HG02763 (cell line): ENCODE results near the gene NBPF1.
"Not testable (repeated sequence)": the region's sequence is repeated elsewhere in the genome, so short reads cannot be mapped to it uniquely, and the experiment has no call there.

Experiments
- ATAC-seq: cut with Tn5 transposase; IDR thresholded peaks from one replicate; pipeline ENCODE4 v1.9.1; 2021; ENCODE audit warnings: mild to moderate bottlenecking, moderate library complexity; ENCODE audit not compliant: unreplicated experiment

Gene NBPF1

DNA sequence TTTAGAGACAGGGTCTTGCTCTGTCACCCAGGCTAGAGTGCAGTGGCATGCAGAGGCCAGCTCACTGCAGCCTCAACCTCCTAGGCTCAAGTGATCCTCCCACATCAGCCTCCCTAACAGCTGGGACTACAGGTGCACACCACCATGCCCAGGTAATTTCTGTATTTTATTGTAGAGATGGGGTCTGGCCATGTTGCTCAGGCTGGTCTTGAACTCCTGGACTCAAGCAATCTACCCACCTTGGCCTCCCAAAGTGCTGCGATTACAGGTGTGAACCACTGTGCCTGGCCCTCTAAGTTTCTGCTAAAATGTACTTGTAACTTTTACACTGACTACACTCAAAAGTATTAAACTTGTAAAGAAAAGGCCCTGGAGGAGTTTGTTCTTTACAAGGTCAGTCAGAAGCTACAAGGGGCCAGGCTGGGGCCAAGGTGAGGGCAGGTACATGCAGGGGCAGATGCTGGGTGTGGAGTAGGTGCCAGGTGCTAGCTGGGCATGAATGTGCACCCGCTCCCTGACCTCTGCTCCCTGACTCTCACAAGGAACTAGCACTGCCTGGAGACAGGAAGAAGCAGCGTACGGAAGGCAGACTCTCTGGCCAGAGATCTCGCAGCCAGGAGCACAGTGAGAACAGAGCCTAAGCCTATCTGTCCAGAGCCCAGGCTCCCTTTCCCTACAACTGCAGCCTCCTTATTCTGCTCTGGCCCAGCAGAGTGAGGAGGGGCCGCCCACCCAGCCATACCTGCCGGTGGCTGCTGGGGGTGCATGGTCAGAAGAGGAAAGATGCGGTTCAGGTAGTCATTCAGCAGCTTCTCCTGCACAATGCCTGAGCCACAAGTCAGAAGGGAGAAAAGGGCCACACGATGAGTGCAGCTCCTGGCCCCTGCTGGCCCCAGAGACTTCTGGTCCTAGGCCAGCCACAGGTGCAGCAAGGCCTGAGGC is 28.9 kb upstream of the NBPF1 start:
- not testable (repeated sequence) for ATAC-seq

DNA sequence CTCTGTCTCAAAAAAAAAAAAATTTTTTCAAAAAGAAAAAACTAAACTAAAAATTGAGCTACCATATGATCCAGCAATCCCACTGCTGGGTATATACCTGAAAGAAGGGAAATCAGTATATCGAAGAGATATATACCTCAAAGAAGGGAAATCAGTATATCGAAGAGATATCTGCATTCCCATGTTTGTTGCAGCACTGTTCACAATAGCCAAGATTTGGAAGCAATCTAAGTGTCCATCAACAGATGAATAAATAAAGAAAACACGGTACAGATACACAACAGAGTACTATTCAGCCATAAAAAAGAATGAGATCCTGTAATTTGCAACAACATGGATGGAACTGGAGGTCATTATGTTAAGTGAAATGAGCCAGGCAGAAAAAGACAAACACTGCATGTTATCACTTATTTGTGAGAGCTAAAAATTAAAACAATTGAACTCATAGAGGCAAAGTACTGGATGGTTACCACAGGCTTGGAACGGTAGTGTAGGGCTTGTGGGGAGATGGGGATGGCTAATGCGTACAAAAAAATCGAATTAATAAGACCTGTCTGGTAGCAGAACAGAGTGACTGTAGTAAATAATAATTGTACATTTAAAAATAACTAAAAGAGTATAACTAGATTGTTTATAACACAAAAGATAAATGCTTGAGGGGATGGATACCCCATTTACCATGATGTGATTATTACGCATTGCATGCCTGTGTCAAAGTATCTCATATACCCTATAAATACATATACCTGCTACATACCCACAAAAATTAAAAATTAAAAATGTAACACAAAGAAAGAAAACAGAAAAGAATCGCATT is 28.0 kb upstream of the NBPF1 start:
- ATAC-seq: not testable (repeated sequence)

DNA sequence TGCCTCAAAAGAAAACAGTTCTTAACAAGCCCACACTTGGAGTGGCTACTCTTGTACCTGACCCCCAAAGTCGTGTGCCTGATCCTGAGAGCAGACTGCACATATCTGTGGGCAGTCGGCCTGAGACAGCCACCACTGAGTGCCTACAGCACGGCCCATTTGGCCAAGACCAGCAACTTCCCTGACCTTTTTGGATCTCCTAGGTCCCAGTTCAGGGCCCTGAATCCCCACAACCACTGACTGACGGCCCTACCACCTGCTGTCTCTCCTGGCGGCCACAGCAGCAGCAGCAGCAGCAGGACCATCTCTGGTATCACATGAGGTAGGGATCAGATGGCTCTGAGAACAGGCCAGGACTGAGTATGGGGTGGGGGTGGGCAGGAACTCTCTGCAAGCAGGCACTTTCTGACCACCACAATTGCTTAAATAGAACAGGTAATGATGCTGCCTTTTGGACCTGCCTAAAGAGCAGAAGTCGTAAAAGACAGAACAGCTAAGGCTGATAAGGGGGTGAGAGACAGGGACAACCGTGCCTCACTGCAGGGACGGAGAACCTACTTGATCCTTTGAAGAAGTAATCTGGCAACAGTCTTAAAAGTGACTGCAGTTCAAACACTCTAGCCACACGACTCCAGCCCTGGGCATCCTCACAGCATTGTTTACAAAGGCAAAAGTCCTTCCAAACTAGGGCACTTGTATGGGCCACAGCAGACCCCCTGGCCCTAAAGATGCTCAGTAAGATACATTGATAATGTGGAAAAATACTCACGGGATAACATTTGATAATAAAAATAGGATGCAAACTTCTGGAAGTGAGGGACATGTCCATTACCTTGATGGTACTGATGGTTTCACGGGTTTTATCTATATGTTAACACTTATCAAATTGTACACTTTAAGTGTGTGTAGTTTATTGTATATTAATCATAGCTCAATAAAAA is 26.0 kb upstream of the NBPF1 start:
- not testable (repeated sequence) for ATAC-seq

DNA sequence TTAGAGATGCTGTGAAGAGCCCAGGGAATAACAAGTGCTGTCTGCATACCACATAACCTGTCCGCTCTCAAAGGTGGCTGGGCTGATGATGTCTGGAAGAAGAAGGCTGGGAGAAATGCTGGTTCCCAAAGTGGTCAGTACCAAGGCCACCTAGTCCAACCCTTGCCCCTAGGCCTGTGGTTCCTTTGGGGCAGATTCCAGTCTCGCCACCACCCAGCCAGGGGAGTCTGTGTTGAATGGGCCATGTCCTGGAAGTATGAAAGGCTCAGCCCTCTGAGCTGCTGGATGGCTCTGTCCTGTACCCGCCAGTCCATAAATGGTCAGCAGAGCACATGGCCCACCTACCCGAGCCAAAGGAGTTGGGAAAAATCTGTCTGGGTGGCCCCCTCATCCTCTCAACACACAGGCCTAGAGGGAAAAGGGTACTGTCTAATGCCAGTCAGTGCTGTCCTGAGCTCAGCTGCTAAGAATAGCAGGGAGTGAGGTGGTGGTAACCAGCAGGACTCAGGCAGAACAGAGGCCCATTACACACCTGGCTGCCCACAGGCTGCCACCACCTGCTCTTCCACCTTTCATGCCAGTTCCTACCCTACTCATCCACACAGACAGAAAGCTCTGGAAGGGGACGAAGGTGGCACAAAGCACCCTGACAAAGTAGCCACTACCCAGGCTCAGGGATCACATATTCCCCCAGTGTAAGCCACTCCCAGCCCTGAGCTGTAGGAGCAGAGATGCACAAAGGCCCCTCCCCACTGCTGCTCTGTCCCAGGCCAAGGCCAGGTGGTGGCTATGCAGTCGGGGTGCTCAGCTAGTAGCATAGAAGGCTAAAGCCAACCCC is 24.8 kb upstream of the NBPF1 start:
- not testable (repeated sequence) for ATAC-seq

DNA sequence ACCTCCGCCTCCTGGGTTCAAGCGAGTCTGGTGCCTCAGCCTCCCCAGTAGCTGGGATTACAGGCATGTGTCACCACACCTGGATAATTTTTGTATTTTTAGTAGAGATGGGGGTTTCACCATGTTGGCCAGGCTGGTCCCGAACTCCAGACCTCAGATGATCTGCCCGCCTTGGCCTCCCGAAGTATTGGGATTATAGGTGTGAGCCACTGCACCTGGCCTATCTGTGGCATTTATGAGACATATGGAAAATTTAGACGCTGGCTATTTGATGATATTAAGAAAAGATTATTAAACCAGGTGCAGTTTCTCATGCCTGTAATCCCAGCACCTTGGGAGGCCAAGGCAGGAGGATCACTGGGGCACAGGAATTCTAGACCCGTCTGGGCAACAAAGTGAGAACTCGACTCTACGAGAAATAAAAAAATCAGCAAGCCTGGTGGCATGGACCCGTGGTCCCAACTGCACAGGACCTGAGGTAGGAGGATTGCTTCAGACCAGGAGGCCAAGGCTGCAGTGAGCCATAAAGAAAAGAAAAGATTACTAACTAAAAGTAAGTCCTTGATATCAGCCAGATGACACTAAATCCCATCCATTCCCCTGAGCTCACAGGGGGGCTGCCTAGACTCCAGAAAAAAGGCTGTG is 23.3 kb upstream of the NBPF1 start:
- ATAC-seq: not testable (repeated sequence)

DNA sequence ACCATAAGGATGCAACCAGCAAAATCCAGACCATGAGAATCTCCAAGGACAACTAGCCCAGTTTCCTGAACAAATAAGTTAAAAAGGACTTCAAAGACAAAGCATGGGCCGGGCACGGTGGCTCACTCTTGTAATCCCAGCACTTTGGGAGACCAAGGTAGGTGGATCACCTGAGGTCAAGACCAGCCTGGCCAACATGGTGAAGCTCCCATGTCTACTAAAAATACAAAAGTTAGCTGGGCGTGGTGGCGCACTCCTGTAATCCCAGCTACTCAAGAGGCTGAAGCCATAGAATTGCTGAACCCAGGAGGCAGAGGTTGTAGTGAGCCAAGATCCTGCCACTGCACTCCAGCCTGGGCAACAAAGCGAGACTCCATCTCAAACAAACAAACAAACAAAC is 22.6 kb upstream of the NBPF1 start:
- not testable (repeated sequence) for ATAC-seq

DNA sequence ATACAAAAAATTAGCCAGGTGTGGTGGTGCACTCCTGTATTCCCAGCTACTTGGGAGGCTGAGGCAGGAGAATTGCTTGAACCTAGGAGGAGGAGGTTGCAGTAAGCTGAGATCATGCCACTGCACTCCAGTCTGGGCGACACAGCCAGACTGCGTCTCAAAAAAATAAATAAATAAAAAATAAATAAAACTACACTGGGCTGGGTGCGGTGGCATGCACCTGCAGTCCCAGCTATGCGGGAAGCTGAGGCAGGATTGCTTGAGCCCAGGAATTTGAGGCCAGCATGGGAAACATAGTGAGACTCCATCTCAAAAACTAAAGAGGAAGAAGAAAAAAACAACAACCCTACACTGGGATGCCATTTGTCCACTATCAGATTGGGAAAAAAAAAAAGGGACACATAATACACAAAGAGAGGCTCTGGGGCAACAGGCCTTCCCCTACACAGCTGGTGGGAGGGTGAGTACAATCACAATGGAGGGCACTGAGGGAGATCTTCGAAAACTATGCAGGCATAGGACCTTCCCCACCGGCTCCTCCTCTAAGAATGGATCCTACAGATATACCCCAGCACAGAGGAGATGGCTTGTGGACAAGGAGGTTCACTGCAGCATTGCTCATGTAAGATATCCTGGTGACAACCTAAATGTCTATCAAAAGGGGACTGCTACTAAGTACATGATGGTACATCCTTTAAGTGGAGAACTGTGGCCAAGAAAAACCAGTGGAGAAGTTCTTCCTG is 20.3 kb upstream of the NBPF1 start:
- not testable (repeated sequence) for ATAC-seq

DNA sequence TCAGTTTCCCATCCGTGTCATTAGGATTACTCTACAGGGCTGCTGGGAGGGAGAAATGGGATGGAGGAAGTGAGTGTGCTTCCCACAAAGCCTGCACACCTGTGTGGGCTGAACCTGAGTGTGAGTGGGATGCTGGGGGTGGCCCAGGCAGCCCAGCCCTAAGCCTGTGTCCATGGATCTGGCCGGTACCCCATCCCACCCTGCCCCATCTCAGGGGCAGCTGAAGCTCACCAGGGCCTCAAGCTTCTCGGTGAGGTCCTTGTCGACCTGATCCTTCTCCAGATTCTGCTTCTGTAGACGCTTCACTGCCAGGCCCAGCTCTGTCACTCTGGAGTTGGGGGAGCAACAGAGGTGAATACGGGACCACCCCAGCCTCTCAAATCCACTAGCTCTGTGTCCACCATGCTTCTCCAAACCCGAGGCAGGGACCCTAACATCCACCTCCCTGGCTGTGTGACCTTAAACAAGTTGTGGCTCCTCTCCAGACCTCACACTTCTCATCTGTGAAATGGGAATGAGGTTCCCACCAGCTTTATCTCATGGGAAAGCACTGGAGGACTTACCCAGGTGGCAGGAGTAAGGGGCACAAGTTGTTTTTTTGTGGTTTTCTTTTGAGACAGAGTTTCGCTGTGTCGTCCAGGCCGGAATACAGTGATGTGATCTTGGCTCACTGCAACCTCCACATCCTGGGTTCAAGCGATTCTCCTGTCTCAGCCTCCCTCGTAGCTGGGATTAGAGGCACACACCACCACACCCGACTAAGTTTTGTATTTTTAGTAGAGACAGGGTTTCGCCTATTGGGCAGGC is 18.9 kb upstream of the NBPF1 start:
- not testable (repeated sequence) for ATAC-seq

DNA sequence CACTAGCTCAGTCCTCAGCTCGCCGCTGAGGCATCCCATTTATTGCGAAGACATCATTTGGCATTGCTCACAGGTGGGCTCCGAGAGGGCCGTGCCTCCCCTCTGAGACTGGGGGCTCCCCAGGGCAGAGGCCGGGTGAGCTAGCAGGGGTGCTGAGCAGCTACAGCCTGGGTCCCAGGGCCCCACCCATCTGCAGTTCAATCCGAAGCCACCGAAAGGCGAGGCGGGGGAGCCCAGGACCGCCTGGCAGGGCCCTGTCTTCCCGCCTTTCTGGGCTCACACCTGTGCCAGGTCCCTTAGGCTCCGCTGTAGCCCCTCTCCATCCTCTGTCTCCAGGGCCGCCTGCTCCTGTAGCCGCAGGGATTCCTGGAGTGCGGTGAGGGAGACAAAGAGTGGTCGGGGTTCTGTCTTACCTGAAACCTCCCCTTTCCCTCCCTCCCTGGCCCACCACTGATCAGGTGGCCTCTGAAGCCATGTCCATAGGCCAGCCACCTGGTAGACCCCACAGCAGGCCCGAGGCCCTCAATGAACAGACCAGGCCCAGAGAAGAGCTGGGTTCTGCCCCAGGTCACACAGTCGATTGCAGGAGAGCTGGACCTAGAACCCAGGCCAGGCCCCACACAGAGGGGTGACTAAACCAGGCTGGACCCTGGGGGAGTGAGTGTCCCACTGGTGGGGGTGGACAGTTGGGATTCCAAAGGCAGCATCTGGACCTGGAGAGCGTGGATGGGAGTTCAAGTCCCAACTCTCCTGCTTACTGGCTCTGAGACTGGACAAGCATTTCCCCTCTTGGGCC is 18.1 kb upstream of the NBPF1 start:
- ATAC-seq: no peak

DNA sequence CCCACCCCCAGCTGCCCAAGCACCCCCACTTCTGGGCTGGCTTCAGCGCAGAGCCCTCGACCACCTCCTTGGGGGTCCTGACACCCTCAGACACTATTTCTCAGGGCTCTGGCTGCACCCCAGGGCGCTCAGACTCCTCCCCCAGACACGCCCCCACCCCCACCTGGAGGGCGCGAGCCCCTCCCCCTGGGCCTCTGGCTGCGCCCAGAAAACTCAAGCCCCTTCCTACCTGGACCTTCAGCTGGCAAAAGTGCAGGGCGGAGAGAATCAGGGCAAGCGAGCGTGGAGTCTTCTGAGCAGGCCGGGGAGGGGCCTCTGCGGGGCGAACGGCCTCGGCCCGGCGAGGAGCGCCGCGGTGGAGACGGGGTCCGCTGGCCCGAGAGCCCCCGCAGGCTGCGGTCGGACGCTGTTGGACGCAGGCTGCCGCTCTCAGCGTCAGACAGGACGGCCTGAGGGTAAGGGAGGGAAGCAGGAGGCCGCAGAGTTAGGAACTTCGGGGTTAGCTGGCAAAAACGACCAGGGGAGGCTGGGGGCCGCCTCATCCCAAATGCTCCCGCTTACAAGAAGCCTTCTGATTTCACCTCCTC is 17.4 kb upstream of the NBPF1 start:
- no peak for ATAC-seq

DNA sequence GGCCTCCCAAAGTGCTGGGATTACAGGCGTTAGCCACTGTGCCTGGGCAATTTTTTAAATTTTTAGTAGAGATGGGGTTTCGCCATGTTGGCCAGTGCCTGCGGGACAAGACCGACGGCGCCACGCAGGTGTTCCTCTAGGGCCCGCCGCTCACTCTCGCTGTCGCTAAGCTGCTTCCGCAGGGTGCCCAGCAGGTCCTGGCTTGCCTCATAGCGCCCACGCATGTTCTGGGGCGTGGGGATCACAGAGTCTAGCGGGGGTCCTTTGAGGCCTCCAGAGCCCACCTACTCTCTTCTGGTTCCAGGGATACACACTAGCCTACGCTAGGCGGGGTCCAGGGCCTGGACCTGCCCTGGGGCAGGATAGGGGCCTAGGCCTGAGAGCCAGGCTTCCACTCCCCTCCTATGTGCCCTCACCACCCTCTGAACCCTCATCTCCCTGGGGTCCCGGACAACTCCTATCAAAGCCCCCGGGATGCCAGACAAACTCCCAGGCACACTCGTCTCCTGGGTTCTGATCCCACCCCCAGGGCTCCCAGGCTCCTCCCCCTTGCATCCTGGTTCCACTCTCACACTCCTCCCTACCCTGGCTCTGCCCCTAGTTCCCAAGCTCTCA is 16.7 kb upstream of the NBPF1 start:
- ATAC-seq: not testable (repeated sequence)

DNA sequence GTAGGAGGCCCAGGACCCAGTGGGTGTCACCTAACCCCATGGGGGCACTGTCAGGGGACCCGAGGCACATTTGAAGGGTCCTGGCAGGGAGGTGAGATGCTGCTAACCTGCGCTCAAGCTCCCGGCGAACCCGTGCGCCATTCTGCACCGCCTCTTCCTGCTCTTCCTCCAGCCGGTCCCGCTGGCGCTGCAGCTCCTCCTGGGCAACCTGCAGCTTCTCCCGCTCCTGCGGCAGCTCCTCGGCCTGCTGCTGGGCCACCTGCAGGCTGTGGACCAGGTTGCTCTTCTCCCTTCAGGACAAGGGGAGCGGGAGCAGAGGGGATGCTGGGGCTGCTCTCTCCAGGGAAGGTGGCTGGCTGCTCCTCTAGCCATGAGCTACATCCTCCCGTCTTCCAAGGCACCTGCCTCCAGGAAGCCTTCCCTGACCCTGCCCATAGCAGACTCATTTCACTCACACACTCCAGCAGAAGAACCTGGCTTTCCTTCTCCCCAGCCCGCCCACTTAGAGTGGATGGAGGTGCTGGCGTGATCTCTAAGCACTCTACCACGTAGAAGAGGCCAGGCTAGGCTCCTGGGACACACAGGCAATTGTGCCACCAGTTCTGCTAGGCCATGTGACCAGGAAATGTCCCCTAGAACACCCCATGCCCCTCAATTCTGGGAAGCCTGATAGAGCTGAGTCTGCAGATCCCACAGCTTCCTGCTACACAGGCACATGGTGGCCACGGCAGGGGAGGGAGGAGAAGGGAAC is 15.2 kb upstream of the NBPF1 start:
- ATAC-seq: no peak

DNA sequence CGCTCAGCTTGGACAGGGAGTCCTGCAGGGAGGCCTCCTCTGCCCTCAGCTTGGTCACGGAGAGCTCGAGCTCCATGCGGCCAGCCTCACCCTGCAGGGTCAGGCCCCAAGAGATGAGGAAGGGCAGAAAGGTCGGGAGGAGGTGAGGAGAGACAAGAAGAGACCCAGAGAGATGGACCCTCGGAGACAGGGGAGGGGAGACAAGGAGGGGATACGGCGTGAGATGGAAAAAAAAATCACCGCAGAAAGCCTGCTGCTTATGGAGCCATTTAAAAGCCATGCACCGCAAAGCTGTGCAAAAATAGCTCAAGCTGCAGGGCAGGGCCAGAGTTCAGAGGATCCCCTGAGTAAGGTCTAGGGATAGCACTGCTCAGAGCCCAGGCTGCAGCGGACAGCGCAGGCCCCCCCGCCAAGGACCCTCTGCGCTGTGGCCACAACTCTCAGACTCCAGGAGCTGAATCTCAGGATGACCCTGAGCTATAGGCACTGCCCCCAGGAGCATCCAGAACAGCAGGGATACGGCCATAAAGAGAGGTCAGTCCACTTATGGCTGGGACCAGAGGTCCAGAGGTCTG is 13.1 kb upstream of the NBPF1 start:
- ATAC-seq: not testable (repeated sequence)

DNA sequence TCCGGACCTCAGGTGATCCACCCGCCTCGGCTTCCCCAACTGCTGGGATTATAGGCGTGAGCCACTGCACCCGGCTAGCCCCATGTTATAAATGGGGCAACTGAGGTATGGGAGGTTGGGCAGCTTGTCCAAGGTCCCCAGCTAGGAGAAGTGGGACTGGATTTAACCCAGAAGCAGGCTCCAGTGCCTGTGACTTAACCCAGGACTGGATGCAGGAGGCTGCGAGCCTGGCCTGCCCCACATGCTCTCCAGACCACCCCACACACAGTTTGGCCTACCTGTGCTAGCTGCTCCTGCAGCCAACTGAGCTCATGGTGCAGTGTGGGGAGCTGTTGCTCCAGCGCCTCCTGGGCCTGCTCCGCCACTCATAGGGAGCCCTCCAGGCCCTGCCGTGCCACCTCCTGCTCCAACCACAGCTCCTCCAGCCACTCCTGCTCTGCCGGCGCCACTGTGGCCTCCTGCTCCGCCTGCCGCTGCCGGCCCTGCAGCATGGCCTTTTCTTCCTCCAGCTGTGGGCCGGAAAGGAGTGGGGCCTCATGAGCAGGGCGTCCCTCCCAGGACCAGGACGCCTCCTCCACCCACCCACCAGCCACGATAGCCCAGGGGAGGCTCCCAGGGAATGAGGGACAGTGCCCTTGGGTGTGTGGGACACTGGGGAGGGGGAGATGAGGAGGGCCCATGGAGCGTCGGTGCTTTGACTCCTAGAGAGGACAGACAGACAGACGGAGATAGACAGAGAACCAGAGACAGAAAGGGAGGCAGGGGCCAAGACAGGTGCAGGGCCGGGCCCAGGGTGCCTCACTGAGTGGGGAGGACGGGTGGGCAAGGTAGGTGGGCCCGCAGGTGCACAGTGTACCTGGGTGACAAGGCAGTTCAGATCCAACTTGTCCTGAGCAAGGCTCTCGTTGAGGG is 12.4 kb upstream of the NBPF1 start:
- ATAC-seq: no peak
